ENCODE results near the gene TMEM273. TPM values are rescaled to one million over a fixed set of nuclear protein-coding genes. Genes with fewer than 3 reads are reported as not detected.

Gene TMEM273
- total RNA-seq, 1 donor from 2014 or later, result 8.5 TPM

DNA sequence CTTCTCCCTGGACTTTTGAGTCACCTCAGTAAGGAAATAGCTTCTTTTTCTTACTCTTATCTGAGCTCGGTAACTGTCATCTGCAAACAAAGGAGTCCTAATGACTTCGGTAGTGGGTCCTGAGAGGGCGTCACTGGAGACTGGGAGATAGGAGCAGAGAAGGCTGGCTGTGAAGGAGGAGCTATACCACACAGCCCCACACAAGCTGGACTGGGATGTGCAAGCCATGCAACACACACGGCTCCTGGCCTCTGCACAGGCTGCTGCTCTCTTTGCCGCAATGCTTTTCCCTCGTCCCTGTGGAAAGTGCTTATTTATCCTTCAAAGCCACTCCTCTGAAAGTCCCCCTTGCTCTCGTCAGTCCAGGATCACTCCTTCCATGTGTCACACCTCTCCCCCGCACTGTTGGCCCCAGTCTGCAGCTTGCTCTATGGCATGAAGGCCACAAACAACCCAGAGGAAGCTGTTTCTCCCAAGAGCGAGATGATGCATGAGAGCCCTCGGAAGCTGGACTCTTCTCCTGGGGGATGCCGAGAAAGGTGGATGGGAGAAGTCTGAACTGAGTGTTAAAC lies 14.9 kb downstream of the TMEM273 start:
- ChIA-PET CTCF (interaction anchor here (1.1 to 1.2 kb wide), 2 partner anchors 9 to 11 kb away, joined by 3 to 5 read pairs; no protein-coding TSS in a partner anchor), POLR2A (interaction anchor here (1.9 kb wide), 1 partner anchor 17 kb away, joined by 4 read pairs; no protein-coding TSS in a partner anchor)
- Mint-ChIP-seq H3K9me3 (no peaks in the 10 kb centered on the region), H3K27ac (peak overlapping the region; percentile 72), H3K36me3 (ENCODE audit: low read depth) (no peaks in the 10 kb centered on the region), H3K27me3 (no peaks in the 10 kb centered on the region), H3K4me3 (no peak overlapping the region), H3K4me1 (peaks cover 72% of the 10 kb centered on the region)
- TF ChIP-seq, protein P1, sequence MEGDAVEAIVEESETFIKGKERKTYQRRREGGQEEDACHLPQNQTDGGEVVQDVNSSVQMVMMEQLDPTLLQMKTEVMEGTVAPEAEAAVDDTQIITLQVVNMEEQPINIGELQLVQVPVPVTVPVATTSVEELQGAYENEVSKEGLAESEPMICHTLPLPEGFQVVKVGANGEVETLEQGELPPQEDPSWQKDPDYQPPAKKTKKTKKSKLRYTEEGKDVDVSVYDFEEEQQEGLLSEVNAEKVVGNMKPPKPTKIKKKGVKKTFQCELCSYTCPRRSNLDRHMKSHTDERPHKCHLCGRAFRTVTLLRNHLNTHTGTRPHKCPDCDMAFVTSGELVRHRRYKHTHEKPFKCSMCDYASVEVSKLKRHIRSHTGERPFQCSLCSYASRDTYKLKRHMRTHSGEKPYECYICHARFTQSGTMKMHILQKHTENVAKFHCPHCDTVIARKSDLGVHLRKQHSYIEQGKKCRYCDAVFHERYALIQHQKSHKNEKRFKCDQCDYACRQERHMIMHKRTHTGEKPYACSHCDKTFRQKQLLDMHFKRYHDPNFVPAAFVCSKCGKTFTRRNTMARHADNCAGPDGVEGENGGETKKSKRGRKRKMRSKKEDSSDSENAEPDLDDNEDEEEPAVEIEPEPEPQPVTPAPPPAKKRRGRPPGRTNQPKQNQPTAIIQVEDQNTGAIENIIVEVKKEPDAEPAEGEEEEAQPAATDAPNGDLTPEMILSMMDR (IDR thresholded peaks at IDR 0.05), result no peak
- intact Hi-C loops (cut with micrococcal nuclease), result no loop called here
- no peak for DNase-seq
- no peak for ATAC-seq (ENCODE audit: low read depth)

DNA sequence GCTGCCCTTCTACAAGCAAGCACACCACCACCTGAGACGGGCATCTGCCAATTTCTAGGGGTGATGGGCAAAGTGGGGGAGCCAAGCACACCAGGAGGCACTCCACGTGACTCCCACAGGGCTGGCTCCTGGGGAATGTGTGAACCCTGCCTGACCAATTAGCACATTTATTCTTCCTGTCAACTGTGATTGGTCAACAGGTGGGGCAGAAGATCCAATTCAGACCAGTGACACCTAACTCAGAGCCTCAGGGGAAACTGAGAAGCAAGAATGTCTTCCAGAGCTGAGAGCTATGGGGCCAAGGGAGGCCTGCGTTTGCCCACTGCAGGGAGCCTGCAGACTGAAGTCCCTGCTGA lies 15.4 kb downstream of the TMEM273 start:
- intact Hi-C loops (cut with micrococcal nuclease), result no loop called here
- Mint-ChIP-seq H3K9me3 (no peaks in the 10 kb centered on the region), H3K36me3 (ENCODE audit: low read depth) (no peaks in the 10 kb centered on the region), H3K4me1 (peaks cover 66% of the 10 kb centered on the region), H3K27ac (no peak overlapping the region), H3K27me3 (no peaks in the 10 kb centered on the region), H3K4me3 (no peak overlapping the region)
- POLR2A ChIA-PET, result no interaction called here
- no peak for DNase-seq
- TF ChIP-seq, protein P1 (IDR thresholded peaks at IDR 0.05), result no peak
- no peak for ATAC-seq (ENCODE audit: low read depth)
- CTCF ChIA-PET, result interaction anchor here (1.2 kb wide), 1 partner anchor 8 kb away, joined by 5 read pairs; no protein-coding TSS in a partner anchor

DNA sequence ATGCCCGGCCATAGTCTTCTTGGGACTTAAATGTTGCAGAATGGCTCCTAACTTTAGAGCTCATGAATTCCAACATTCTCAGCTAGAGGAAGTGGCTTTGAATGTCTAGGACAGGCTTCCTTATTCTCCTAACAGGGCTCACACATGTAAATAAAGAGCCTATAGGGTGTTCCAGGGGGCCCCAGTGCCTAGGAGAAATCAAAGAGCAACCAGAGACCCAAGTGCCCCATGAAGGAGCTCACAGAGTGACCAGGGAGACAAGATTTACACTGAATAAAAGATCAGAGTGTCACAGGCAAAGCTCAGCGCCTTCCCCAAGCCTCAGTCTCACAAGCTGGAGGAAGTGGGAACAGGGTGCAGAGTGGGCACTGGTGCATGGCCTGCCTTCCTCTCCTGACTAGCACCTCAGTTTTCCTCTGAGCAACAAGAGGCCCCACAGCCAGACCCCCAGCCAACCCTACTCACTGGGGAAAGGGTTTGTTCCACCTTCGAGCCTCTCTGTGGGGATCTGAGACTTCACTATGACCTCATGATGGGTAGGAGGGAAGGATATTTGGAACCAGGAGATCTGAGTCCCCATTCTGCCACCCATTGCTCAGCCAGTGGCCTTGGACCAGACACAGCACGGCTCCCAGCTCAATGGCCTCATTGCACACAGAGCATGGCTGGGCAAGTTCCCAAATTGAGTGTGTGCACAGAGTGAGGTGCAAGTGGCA lies 16.0 kb downstream of the TMEM273 start:
- intact Hi-C loops (cut with micrococcal nuclease), result no loop called here
- Mint-ChIP-seq H3K4me1 (peaks cover 61% of the 10 kb centered on the region), H3K27me3 (no peaks in the 10 kb centered on the region), H3K4me3 (peak overlapping the region; percentile 28), H3K36me3 (ENCODE audit: low read depth) (no peaks in the 10 kb centered on the region), H3K27ac (no peak overlapping the region), H3K9me3 (no peaks in the 10 kb centered on the region)
- ChIA-PET POLR2A (interaction anchor here (0.6 kb wide), 1 partner anchor 1248 kb away, joined by 10 read pairs; no protein-coding TSS in a partner anchor), CTCF (interaction anchor here (1.2 kb wide), 1 partner anchor 8 kb away, joined by 5 read pairs; no protein-coding TSS in a partner anchor)
- no peak for DNase-seq
- ATAC-seq (ENCODE audit: low read depth), result peak; percentile 6
- TF ChIP-seq, protein P1 (IDR thresholded peaks at IDR 0.05), result no peak

DNA sequence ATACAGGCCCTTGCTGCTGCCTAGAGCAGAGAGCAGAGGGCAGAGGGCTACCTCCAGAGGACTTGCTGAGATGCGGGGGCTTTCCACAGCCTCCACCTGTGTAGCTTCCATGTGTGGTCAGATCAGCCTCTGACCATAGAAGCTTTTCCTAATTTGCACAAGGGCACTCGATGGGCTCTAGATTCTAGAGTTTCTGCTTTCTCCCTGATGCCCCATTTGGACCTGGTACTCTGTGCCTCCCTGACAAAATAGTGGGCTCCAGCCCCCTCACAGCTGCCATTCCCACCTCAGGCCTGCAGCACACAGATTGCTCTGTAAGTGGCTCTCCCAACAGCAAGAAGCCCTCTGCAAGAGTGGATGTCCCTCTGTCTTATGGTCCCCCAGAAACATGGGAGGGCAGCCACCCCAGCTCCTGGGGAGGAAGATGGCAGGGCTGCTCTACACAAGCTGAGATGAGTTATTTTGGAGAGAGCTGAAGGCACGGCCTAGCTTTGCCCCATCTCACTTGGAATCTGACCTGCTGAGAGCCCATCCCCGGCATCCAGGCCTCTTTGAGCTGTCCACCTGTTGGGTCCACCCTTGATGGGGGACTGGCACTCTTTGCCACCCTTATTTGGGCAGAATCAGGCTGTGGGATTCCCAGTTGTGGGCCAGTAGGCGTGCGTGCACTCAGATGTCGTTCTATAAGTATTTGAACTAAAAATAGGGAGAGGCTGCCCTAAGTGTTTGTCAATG lies 16.7 kb downstream of the TMEM273 start:
- no peak overlapping the region for H3K4me3 Mint-ChIP-seq
- ChIA-PET POLR2A (interaction anchor here (0.6 kb wide), 1 partner anchor 1249 kb away, joined by 10 read pairs; no protein-coding TSS in a partner anchor), CTCF (no interaction called here)
- H3K27me3 Mint-ChIP-seq, result no peaks in the 10 kb centered on the region
- no peak overlapping the region for H3K27ac Mint-ChIP-seq
- H3K36me3 Mint-ChIP-seq (ENCODE audit: low read depth), result peaks cover 4% of the 10 kb centered on the region
- peaks cover 54% of the 10 kb centered on the region for H3K4me1 Mint-ChIP-seq
- ATAC-seq (ENCODE audit: low read depth) (no peak), DNase-seq (no peak)
- H3K9me3 Mint-ChIP-seq, result no peaks in the 10 kb centered on the region
- TF ChIP-seq, protein P1 (IDR thresholded peaks at IDR 0.05), result no peak
- intact Hi-C loops (cut with micrococcal nuclease), result no loop called here

Measured in activated B cell treated with CpG ODN at 0.5 μM for 24 hours (primary cell).